H9 (cell line): ENCODE measurements around the gene CADPS. TPM values are rescaled to one million over a fixed set of nuclear protein-coding genes. Genes with fewer than 3 reads are reported as not detected.

Source experiments
- DNase-seq: peaks from one replicate; pipeline ENCODE4 v3.0.0-alpha.2; 2017
- H2AFZ ChIP-seq: one replicate; pipeline ENCODE4 v1.6.1; 2013; ENCODE audit warnings: mild to moderate bottlenecking, low read length, control low read depth, moderate library complexity
- H2AK5ac ChIP-seq: 2 replicates; pipeline ENCODE4 v1.6.1; 2013; ENCODE audit warnings: low read length, control low read depth, mixed read lengths; ENCODE audit not compliant: insufficient read length
- H2BK120ac ChIP-seq: one replicate; pipeline ENCODE4 v1.6.1; 2013; ENCODE audit warnings: low read depth, mild to moderate bottlenecking, low read length, control low read depth, inconsistent platforms; ENCODE audit not compliant: poor library complexity, severe bottlenecking
- H2BK12ac ChIP-seq: 2 replicates; pipeline ENCODE4 v1.6.1; 2013; ENCODE audit warnings: low read length, control low read depth, mixed read lengths, low read depth; ENCODE audit not compliant: insufficient read length
- H2BK15ac ChIP-seq: 2 replicates; pipeline ENCODE4 v1.6.1; 2013; ENCODE audit warnings: low read depth, low read length, control low read depth
- H2BK20ac ChIP-seq: one replicate; pipeline ENCODE4 v1.6.1; 2013; ENCODE audit warnings: low read depth, mild to moderate bottlenecking, low read length, control low read depth, inconsistent platforms; ENCODE audit not compliant: poor library complexity, severe bottlenecking
- H2BK5ac ChIP-seq: 2 replicates; pipeline ENCODE4 v1.6.1; 2013; ENCODE audit warnings: low read length, control low read depth, mixed read lengths; ENCODE audit not compliant: insufficient read length
- H3K14ac ChIP-seq: 2 replicates; pipeline ENCODE4 v1.6.1; 2013; ENCODE audit warnings: low read length, control low read depth; ENCODE audit not compliant: insufficient read depth
- H3K18ac ChIP-seq: 2 replicates; pipeline ENCODE4 v1.6.1; 2013; ENCODE audit warnings: low read depth, mild to moderate bottlenecking, mixed read lengths, low read length, control low read depth; ENCODE audit not compliant: insufficient read length
- H3K23ac ChIP-seq: 2 replicates; pipeline ENCODE4 v1.6.1; 2013; ENCODE audit warnings: low read length, control low read depth, mixed read lengths, low read depth; ENCODE audit not compliant: insufficient read length
- H3K23me2 ChIP-seq: 2 replicates; pipeline ENCODE4 v1.6.1; 2013; ENCODE audit warnings: low read depth, mild to moderate bottlenecking, mixed read lengths, low read length, control low read depth; ENCODE audit not compliant: insufficient read length, poor library complexity, severe bottlenecking
- H3K27ac ChIP-seq: 2 replicates; pipeline ENCODE4 v1.5.1; 2013; ENCODE audit warnings: low read length, control low read depth, mixed read lengths, low read depth; ENCODE audit not compliant: insufficient read length
- H3K27me3 ChIP-seq: 2 replicates; pipeline ENCODE4 v1.6.1; 2013; ENCODE audit warnings: low read length, control low read depth, inconsistent platforms; ENCODE audit not compliant: insufficient read depth
- H3K4ac ChIP-seq: 2 replicates; pipeline ENCODE4 v1.6.1; 2013; ENCODE audit warnings: low read depth, mild to moderate bottlenecking, control low read depth, inconsistent platforms, low read length, moderate library complexity
- H3K4me1 ChIP-seq: 2 replicates; pipeline ENCODE4 v1.6.1; 2013; ENCODE audit warnings: low read length, control low read depth, inconsistent platforms; ENCODE audit not compliant: insufficient read depth
- H3K4me2 ChIP-seq: 2 replicates; pipeline ENCODE4 v1.6.1; 2013; ENCODE audit warnings: low read length, control low read depth, mixed read lengths; ENCODE audit not compliant: insufficient read length, insufficient read depth
- H3K56ac ChIP-seq: 2 replicates; pipeline ENCODE4 v1.6.1; 2013; ENCODE audit warnings: low read depth, mild to moderate bottlenecking, mixed read lengths, low read length, control low read depth; ENCODE audit not compliant: insufficient read length
- H3K79me1 ChIP-seq: 2 replicates; pipeline ENCODE4 v1.6.1; 2013; ENCODE audit warnings: low read depth, mild to moderate bottlenecking, moderate library complexity, low read length, control low read depth, inconsistent platforms; ENCODE audit not compliant: insufficient read depth, poor library complexity, severe bottlenecking
- H3K79me2 ChIP-seq: 2 replicates; pipeline ENCODE4 v1.6.1; 2013; ENCODE audit warnings: low read length, control low read depth, inconsistent platforms; ENCODE audit not compliant: insufficient read depth
- H3K9ac ChIP-seq: 2 replicates; pipeline ENCODE4 v1.6.1; 2013; ENCODE audit warnings: low read length, control low read depth, mixed read lengths; ENCODE audit not compliant: insufficient read length; ENCODE audit errors: extremely low read depth
- H3K9me3 ChIP-seq: one replicate; pipeline ENCODE4 v1.6.1; 2013; ENCODE audit warnings: low read depth, low read length, inconsistent platforms; ENCODE audit not compliant: control insufficient read depth
- H3T11ph ChIP-seq: one replicate; pipeline ENCODE4 v1.6.1; 2013; ENCODE audit warnings: mild to moderate bottlenecking, low read length, control low read depth, inconsistent platforms
- H4K20me1 ChIP-seq: one replicate; pipeline ENCODE4 v1.6.1; 2013; ENCODE audit not compliant: control insufficient read depth, insufficient read length, insufficient read depth
- H4K5ac ChIP-seq: 2 replicates; pipeline ENCODE4 v1.6.1; 2013; ENCODE audit warnings: low read depth, mild to moderate bottlenecking, mixed read lengths, low read length, control low read depth; ENCODE audit not compliant: insufficient read length
- H4K8ac ChIP-seq: replicated peaks from 2 replicates; pipeline ENCODE4 v1.6.1; 2013; ENCODE audit warnings: low read length, control low read depth, mixed read lengths, low read depth; ENCODE audit not compliant: insufficient read length
- H4K91ac ChIP-seq: 2 replicates; pipeline ENCODE4 v1.6.1; 2013; ENCODE audit warnings: low read depth, mild to moderate bottlenecking, moderate library complexity, mixed read lengths, low read length, control low read depth; ENCODE audit not compliant: insufficient read length
- H3K27ac Mint-ChIP-seq, 3 experiments: 2 replicates in 2 of 3; 3 replicates in 1 of 3; pipeline ENCODE4 v1.8.0; 2020 to 2021; ENCODE audit warnings: mixed read lengths in 3 of 3, mild to moderate bottlenecking in 1 of 3, moderate library complexity in 1 of 3
- H3K27me3 Mint-ChIP-seq: 2 replicates; pipeline ENCODE4 v1.8.0; 2021; ENCODE audit warnings: low read depth, mild to moderate bottlenecking, moderate library complexity, mixed read lengths
- H3K36me3 Mint-ChIP-seq, 3 experiments: 2 replicates in 2 of 3; 3 replicates in 1 of 3; pipeline ENCODE4 v1.8.0; 2020 to 2021; ENCODE audit warnings: low read depth in 3 of 3, mixed read lengths in 3 of 3; ENCODE audit not compliant: insufficient read depth in 1 of 3
- H3K4me1 Mint-ChIP-seq, 2 experiments: 2 replicates each; pipeline ENCODE4 v1.8.0; 2020; ENCODE audit warnings: mixed read lengths in 2 of 2
- H3K4me3 Mint-ChIP-seq, 2 experiments: 2 replicates in 1 of 2; 3 replicates in 1 of 2; pipeline ENCODE4 v1.8.0; 2020 to 2021; ENCODE audit warnings: mild to moderate bottlenecking in 2 of 2, mixed read lengths in 2 of 2, moderate library complexity in 1 of 2
- H3K9me3 Mint-ChIP-seq, 2 experiments: 2 replicates in 1 of 2; 3 replicates in 1 of 2; pipeline ENCODE4 v1.8.0; 2020; ENCODE audit warnings: mild to moderate bottlenecking in 2 of 2, mixed read lengths in 2 of 2, moderate library complexity in 1 of 2
- CTCF ChIP-seq: fragments of 200-600 bp; sonication (generic); conservative IDR thresholded peaks from 3 replicates; pipeline ENCODE4 v1.8.0; 2021; ENCODE audit warnings: antibody characterized with exemption, mild to moderate bottlenecking
- total RNA-seq: library from RNA; stranded (reverse); gene quantifications from 2 replicates; pipeline ENCODE4 v1.2.1, GENCODE V29; 2021

Gene CADPS
- total RNA-seq, 1 experiment from 2014 or later, result 6.6 TPM

GRCh38 chr3:62696011-62696410, 179.2 kb downstream of the CADPS start:
- no peak overlapping the region for H2BK15ac ChIP-seq
- no peaks in the 10 kb centered on the region for H3K9me3 ChIP-seq
- no peaks in the 10 kb centered on the region for H3K4me1 ChIP-seq
- Mint-ChIP-seq H3K9me3 (no peaks in the 10 kb centered on the region), H3K36me3 (no peaks in the 10 kb centered on the region), H3K4me3 (no peak overlapping the region), H3K27ac (no peak overlapping the region), H3K4me1 (peaks cover 9 to 10% of the 10 kb centered on the region in 2 experiments), H3K27me3 (no peaks in the 10 kb centered on the region; the same call in 1 of the 2 replicates)
- no peaks in the 10 kb centered on the region for H4K20me1 ChIP-seq
- no peak overlapping the region for H3K4me2 ChIP-seq
- H3K56ac ChIP-seq, result no peak overlapping the region
- H3K9ac ChIP-seq, result no peak overlapping the region
- no peak overlapping the region for H2AFZ ChIP-seq
- no peaks in the 10 kb centered on the region for H3K79me1 ChIP-seq
- no peak overlapping the region for H3K4ac ChIP-seq
- no peaks in the 10 kb centered on the region for H3K27me3 ChIP-seq
- no peaks in the 10 kb centered on the region for H3K23me2 ChIP-seq
- no peak overlapping the region for H4K91ac ChIP-seq
- H3K27ac ChIP-seq, result no peak overlapping the region
- H3T11ph ChIP-seq, result no peak overlapping the region
- no peak overlapping the region for H4K5ac ChIP-seq
- H2BK20ac ChIP-seq, result no peak overlapping the region
- H3K18ac ChIP-seq, result no peak overlapping the region
- H3K79me2 ChIP-seq, result no peaks in the 10 kb centered on the region
- no peak overlapping the region for H2BK5ac ChIP-seq
- no peak for TF ChIP-seq CTCF
- no peak overlapping the region for H3K23ac ChIP-seq
- no peak overlapping the region for H2BK120ac ChIP-seq
- no peak overlapping the region for H2AK5ac ChIP-seq
- no peak for DNase-seq
- H2BK12ac ChIP-seq, result no peak overlapping the region
- H3K14ac ChIP-seq, result no peak overlapping the region; the same call in 1 of the 2 replicates
- H4K8ac ChIP-seq, result no peak overlapping the region
